ENCODE measurements around the gene MMP2.

MMP2 gene

GRCh38 chr16:55478827-55479429 is at the start of gene MMP2:
MMP2 (plus strand) TSS chr16:55479198; CDS start chr16:55479480, 282 bp downstream.
- no peak for DNase-seq (ENCODE audit: low read depth in 1 of 2, low spot score in 1 of 2)

GRCh38 chr16:55433030-55433429 is 46.0 kb upstream of the MMP2 start:
- DNase-seq (ENCODE audit: low read depth in 1 of 2, low spot score in 1 of 2): no peak

- no peak for DNase-seq (ENCODE audit: low read depth in 1 of 2, low spot score in 1 of 2)
These were observed 45.5 kb upstream of the MMP2 start for GRCh38 chr16:55433535-55433934.

- no peak for DNase-seq (ENCODE audit: low read depth in 1 of 2, low spot score in 1 of 2)
These were observed 45.0 kb upstream of the MMP2 start for GRCh38 chr16:55434000-55434399.

GRCh38 chr16:55435387-55435786 is 43.6 kb upstream of the MMP2 start:
- DNase-seq (ENCODE audit: low read depth in 1 of 2, low spot score in 1 of 2): no peak

GRCh38 chr16:55436587-55436986 is 42.4 kb upstream of the MMP2 start:
- no peak for DNase-seq (ENCODE audit: low read depth in 1 of 2, low spot score in 1 of 2)

- DNase-seq (ENCODE audit: low read depth in 1 of 2, low spot score in 1 of 2): no peak
These were observed 41.4 kb upstream of the MMP2 start for GRCh38 chr16:55437625-55438024.

GRCh38 chr16:55438281-55438680 is 40.7 kb upstream of the MMP2 start:
- no peak for DNase-seq (ENCODE audit: low read depth in 1 of 2, low spot score in 1 of 2)

- no peak for DNase-seq (ENCODE audit: low read depth in 1 of 2, low spot score in 1 of 2)
These were observed 39.8 kb upstream of the MMP2 start for GRCh38 chr16:55439101-55439690.

- no peak for DNase-seq (ENCODE audit: low read depth in 1 of 2, low spot score in 1 of 2)
These were observed 35.3 kb upstream of the MMP2 start for GRCh38 chr16:55443434-55444346.

GRCh38 chr16:55444754-55445485 is 34.1 kb upstream of the MMP2 start:
- no peak for DNase-seq (ENCODE audit: low read depth in 1 of 2, low spot score in 1 of 2)

GRCh38 chr16:55447231-55447630 is 31.8 kb upstream of the MMP2 start:
- DNase-seq (ENCODE audit: low read depth in 1 of 2, low spot score in 1 of 2): no peak

GRCh38 chr16:55452996-55453395 is 26.0 kb upstream of the MMP2 start:
- no peak for DNase-seq (ENCODE audit: low read depth in 1 of 2, low spot score in 1 of 2)

GRCh38 chr16:55453909-55454308 is 25.1 kb upstream of the MMP2 start:
- no peak for DNase-seq (ENCODE audit: low read depth in 1 of 2, low spot score in 1 of 2)

- DNase-seq (ENCODE audit: low read depth in 1 of 2, low spot score in 1 of 2): no peak
These were observed 24.1 kb upstream of the MMP2 start for GRCh38 chr16:55454861-55455260.

GRCh38 chr16:55462241-55462640 is 16.8 kb upstream of the MMP2 start:
- no peak for DNase-seq (ENCODE audit: low read depth in 1 of 2, low spot score in 1 of 2)

GRCh38 chr16:55464375-55464774 is 14.6 kb upstream of the MMP2 start:
- DNase-seq (ENCODE audit: low read depth in 1 of 2, low spot score in 1 of 2): no peak

- DNase-seq (ENCODE audit: low read depth in 1 of 2, low spot score in 1 of 2): peak; percentile 69
These were observed 13.7 kb upstream of the MMP2 start for GRCh38 chr16:55465077-55465896.

- no peak for DNase-seq (ENCODE audit: low read depth in 1 of 2, low spot score in 1 of 2)
These were observed 12.8 kb upstream of the MMP2 start for GRCh38 chr16:55466209-55466608.

- no peak for DNase-seq (ENCODE audit: low read depth in 1 of 2, low spot score in 1 of 2)
These were observed 11.1 kb upstream of the MMP2 start for GRCh38 chr16:55467898-55468297.

Measured in activated T-helper 1 cell treated with anti-CD3 and anti-CD28 coated beads, Interleukin-2, amount 50 U/mL, for 16 hours (primary cell).